H4 (cell line): Measurements from ENCODE around the gene TOP3B. TPM values are rescaled to one million over a fixed set of nuclear protein-coding genes. Genes with fewer than 3 reads are reported as not detected.

Source experiments
- total RNA-seq: library from RNA; depleted of rRNA; stranded (reverse); fragments of >200 nt; shearing (Covaris generic); gene quantifications from 2 replicates; pipeline ENCODE4 v1.2.3, GENCODE V29; 2014; rRNA removed

The TOP3B gene
- total RNA-seq, 1 experiment from 2014 or later: 10.8 TPM

Other genes starting within 250 kb of the TOP3B start
- 0.52 and 0.64 TPM in 2 replicates for gene YPEL1, start 247.0 kb downstream of the TOP3B start, total RNA-seq
- 15.1 and 22.1 TPM in 2 replicates for gene MAPK1, start 115.1 kb downstream of the TOP3B start, total RNA-seq
- 9.2 and 14.1 TPM in 2 replicates for gene PPM1F, start 29.9 kb downstream of the TOP3B start, total RNA-seq